Thyroid gland (tissue), 4 donors: ENCODE results near the gene MAX.

Experiments used
- POLR2A ChIP-seq, 2 donors: fragments of 450-650 bp; IDR thresholded peaks; one replicate each; pipeline ENCODE4 v1.6.1; 2017; ENCODE audit warnings: antibody characterized with exemption in 2 of 2, mild to moderate bottlenecking in 2 of 2, moderate library complexity in 1 of 2
- TF ChIP-seq, protein P1 (sequence below), 6 experiments: fragments of 200-600 bp in 3 of 6; fragments of 450-650 bp in 3 of 6; sonication (generic) in 3 of 6; IDR thresholded peaks; one replicate each; pipeline ENCODE4 v1.5.1; 2016 to 2019; ENCODE audit warnings: antibody characterized with exemption in 6 of 6, mild to moderate bottlenecking in 2 of 6, inconsistent platforms in 1 of 6, moderate library complexity in 1 of 6

GRCh38 chr14:65144170-65144569 lies 41.9 kb upstream of the MAX start:
- TF ChIP-seq, protein P1, sequence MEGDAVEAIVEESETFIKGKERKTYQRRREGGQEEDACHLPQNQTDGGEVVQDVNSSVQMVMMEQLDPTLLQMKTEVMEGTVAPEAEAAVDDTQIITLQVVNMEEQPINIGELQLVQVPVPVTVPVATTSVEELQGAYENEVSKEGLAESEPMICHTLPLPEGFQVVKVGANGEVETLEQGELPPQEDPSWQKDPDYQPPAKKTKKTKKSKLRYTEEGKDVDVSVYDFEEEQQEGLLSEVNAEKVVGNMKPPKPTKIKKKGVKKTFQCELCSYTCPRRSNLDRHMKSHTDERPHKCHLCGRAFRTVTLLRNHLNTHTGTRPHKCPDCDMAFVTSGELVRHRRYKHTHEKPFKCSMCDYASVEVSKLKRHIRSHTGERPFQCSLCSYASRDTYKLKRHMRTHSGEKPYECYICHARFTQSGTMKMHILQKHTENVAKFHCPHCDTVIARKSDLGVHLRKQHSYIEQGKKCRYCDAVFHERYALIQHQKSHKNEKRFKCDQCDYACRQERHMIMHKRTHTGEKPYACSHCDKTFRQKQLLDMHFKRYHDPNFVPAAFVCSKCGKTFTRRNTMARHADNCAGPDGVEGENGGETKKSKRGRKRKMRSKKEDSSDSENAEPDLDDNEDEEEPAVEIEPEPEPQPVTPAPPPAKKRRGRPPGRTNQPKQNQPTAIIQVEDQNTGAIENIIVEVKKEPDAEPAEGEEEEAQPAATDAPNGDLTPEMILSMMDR (IDR thresholded peaks at IDR 0.05) = no peak
- TF ChIP-seq POLR2A (IDR thresholded peaks at IDR 0.05) = no peak
